Measurements from ENCODE around the gene ATP6V0C.

ATP6V0C gene

GRCh38 chr16:2493605-2494004 lies 20.1 kb upstream of the ATP6V0C start:
- no peak for DNase-seq

GRCh38 chr16:2494616-2495015 lies 19.1 kb upstream of the ATP6V0C start:
- DNase-seq = no peak

GRCh38 chr16:2495041-2495440 lies 18.7 kb upstream of the ATP6V0C start:
- no peak for DNase-seq

- DNase-seq = no peak
Measured at GRCh38 chr16:2496223-2497115, 17.3 kb upstream of the ATP6V0C start.

- DNase-seq = no peak
Measured at GRCh38 chr16:2497116-2497630, 16.6 kb upstream of the ATP6V0C start.

GRCh38 chr16:2497695-2498484 lies 15.9 kb upstream of the ATP6V0C start:
- DNase-seq = no peak

GRCh38 chr16:2498531-2499253 lies 15.1 kb upstream of the ATP6V0C start:
- no peak for DNase-seq

- no peak for DNase-seq
Measured at GRCh38 chr16:2499454-2499853, 14.3 kb upstream of the ATP6V0C start.

GRCh38 chr16:2499890-2500429 lies 13.8 kb upstream of the ATP6V0C start:
- DNase-seq = no peak

- no peak for DNase-seq
Measured at GRCh38 chr16:2500430-2500917, 13.3 kb upstream of the ATP6V0C start.

- DNase-seq = peak; percentile 67 to 78
Measured at GRCh38 chr16:2500918-2501750, 12.6 kb upstream of the ATP6V0C start.

- DNase-seq = no peak
Measured at GRCh38 chr16:2501946-2502895, 11.5 kb upstream of the ATP6V0C start.

- DNase-seq = no peak
Measured at GRCh38 chr16:2505695-2506094, 8.1 kb upstream of the ATP6V0C start.

- no peak for DNase-seq
Measured at GRCh38 chr16:2507052-2507659, 6.6 kb upstream of the ATP6V0C start.

GRCh38 chr16:2507665-2508064 lies 6.1 kb upstream of the ATP6V0C start:
- DNase-seq = no peak

GRCh38 chr16:2508722-2509400 lies 4.9 kb upstream of the ATP6V0C start:
- no peak for DNase-seq

GRCh38 chr16:2511128-2511800 lies 2.5 kb upstream of the ATP6V0C start:
- no peak for DNase-seq

- DNase-seq = no peak
Measured at GRCh38 chr16:2511996-2512734, 1.6 kb upstream of the ATP6V0C start.
